IMR-90 (cell line): ENCODE results near the gene MB. TPM values are rescaled to one million over a fixed set of nuclear protein-coding genes. Genes with fewer than 3 reads are reported as not detected.

ENCODE experiments used
- ATAC-seq: fragments of 200-7000 bp; cut with Tn5 transposase; 2 replicates; pipeline ENCODE4 v1.9.1; 2020; ENCODE audit warnings: low read depth, mild to moderate bottlenecking, moderate library complexity
- BruUV-seq: library from RNA; stranded (reverse); fragments of 400-500 nt; replicated peaks from 2 replicates; lab custom pipeline; 2021; lab: Mats Ljungman, UMichigan
- CTCF ChIA-PET: fragments of 300-600 bp; formaldehyde crosslinking; extraction: SDS; loops from one replicate; lab custom pipeline; 2021; ENCODE audit warnings: antibody characterized with exemption; lab: Yijun Ruan, JAX
- POLR2A ChIA-PET: fragments of 300-600 bp; sonication (Branson Sonifier 250); formaldehyde crosslinking; loops from one replicate; lab custom pipeline; 2022; ENCODE audit warnings: antibody characterized with exemption; ENCODE audit not compliant: unreplicated experiment; lab: Charles Lee
- DNase-seq: peaks from one replicate; pipeline ENCODE4 v3.0.0; 2013
- H2AFZ ChIP-seq: replicated peaks from 2 replicates; pipeline ENCODE3; 2013; ENCODE audit warnings: low read length, mild to moderate bottlenecking; ENCODE audit not compliant: poor library complexity
- H2AK5ac ChIP-seq: 2 replicates; pipeline ENCODE4 v1.6.1; 2013; ENCODE audit warnings: low read depth, low read length, inconsistent platforms
- H2AK9ac ChIP-seq: replicated peaks from 2 replicates; pipeline ENCODE3; 2013; ENCODE audit warnings: mild to moderate bottlenecking, low read depth, low read length, moderate library complexity; ENCODE audit not compliant: poor library complexity
- H2BK120ac ChIP-seq: 2 replicates; pipeline ENCODE4 v1.6.1; 2013; ENCODE audit warnings: low read depth, low read length, inconsistent platforms
- H2BK15ac ChIP-seq: 3 replicates; pipeline ENCODE4 v1.6.1; 2013; ENCODE audit warnings: low read depth, low read length, inconsistent platforms
- H2BK20ac ChIP-seq: 2 replicates; pipeline ENCODE4 v1.6.1; 2013; ENCODE audit warnings: low read depth, mild to moderate bottlenecking, inconsistent platforms, low read length, moderate library complexity
- H2BK5ac ChIP-seq: 2 replicates; pipeline ENCODE4 v1.6.1; 2013; ENCODE audit warnings: mild to moderate bottlenecking, low read depth, low read length, inconsistent platforms; ENCODE audit not compliant: poor library complexity, severe bottlenecking
- H3K14ac ChIP-seq: replicated peaks from 2 replicates; pipeline ENCODE4 v1.6.1; 2013; ENCODE audit warnings: low read depth, low read length, inconsistent platforms
- H3K18ac ChIP-seq: 2 replicates; pipeline ENCODE4 v1.6.1; 2013; ENCODE audit warnings: low read depth, low read length, control low read depth
- H3K23ac ChIP-seq: 2 replicates; pipeline ENCODE4 v1.6.1; 2013; ENCODE audit warnings: low read depth, low read length, inconsistent platforms
- H3K27ac ChIP-seq: 2 replicates; pipeline ENCODE4 v1.5.1; 2013; ENCODE audit warnings: mild to moderate bottlenecking, control low read depth, low read length; ENCODE audit not compliant: insufficient read depth
- H3K27me3 ChIP-seq: 2 replicates; pipeline ENCODE4 v1.6.1; 2013; ENCODE audit warnings: low read length; ENCODE audit not compliant: control insufficient read depth, insufficient read depth
- H3K36me3 ChIP-seq: 2 replicates; pipeline ENCODE4 v1.6.1; 2013; ENCODE audit warnings: low read length, mixed read lengths; ENCODE audit not compliant: control insufficient read depth, insufficient read depth
- H3K4ac ChIP-seq: 2 replicates; pipeline ENCODE4 v1.6.1; 2013; ENCODE audit warnings: low read depth, low read length, inconsistent platforms
- H3K4me1 ChIP-seq: 2 replicates; pipeline ENCODE4 v1.6.1; 2013; ENCODE audit warnings: low read length, mixed read lengths; ENCODE audit not compliant: control insufficient read depth, insufficient read depth
- H3K4me2 ChIP-seq: 2 replicates; pipeline ENCODE4 v1.6.1; 2013; ENCODE audit warnings: low read depth, mild to moderate bottlenecking, control low read depth, low read length, moderate library complexity
- H3K4me3 ChIP-seq: 2 replicates; pipeline ENCODE4 v1.5.1; 2013; ENCODE audit warnings: low read depth, mild to moderate bottlenecking, control low read depth, low read length, moderate library complexity; ENCODE audit not compliant: insufficient read depth
- H3K56ac ChIP-seq: 2 replicates; pipeline ENCODE4 v1.6.1; 2013; ENCODE audit warnings: low read length, inconsistent platforms; ENCODE audit not compliant: insufficient read depth; ENCODE audit errors: extremely low read depth
- H3K79me1 ChIP-seq, 2 experiments: 2 replicates each; pipeline ENCODE4 v1.6.1; 2013; ENCODE audit warnings: low read length in 2 of 2, inconsistent platforms in 1 of 2, low read depth in 1 of 2
- H3K9ac ChIP-seq: 2 replicates; pipeline ENCODE4 v1.6.1; 2013; ENCODE audit warnings: low read depth, low read length, control low read depth
- H3K9me1 ChIP-seq: 2 replicates; pipeline ENCODE4 v1.6.1; 2013; ENCODE audit warnings: low read length, inconsistent platforms; ENCODE audit not compliant: insufficient read depth
- H3K9me3 ChIP-seq: 2 replicates; pipeline ENCODE4 v1.6.1; 2013; ENCODE audit warnings: low read length; ENCODE audit not compliant: control insufficient read depth, insufficient read depth
- H4K20me1 ChIP-seq: 2 replicates; pipeline ENCODE4 v1.6.1; 2013; ENCODE audit warnings: low read length, inconsistent platforms; ENCODE audit not compliant: insufficient read depth
- H4K5ac ChIP-seq: 2 replicates; pipeline ENCODE4 v1.6.1; 2013; ENCODE audit warnings: mild to moderate bottlenecking, low read depth, low read length, control low read depth
- H4K8ac ChIP-seq, 2 experiments: 2 replicates each; pipeline ENCODE4 v1.6.1; 2013; ENCODE audit warnings: low read depth in 2 of 2, low read length in 2 of 2, control low read depth in 1 of 2, inconsistent platforms in 1 of 2
- H4K91ac ChIP-seq: 2 replicates; pipeline ENCODE4 v1.6.1; 2013; ENCODE audit warnings: low read depth, low read length, inconsistent platforms; ENCODE audit not compliant: insufficient read depth
- BHLHE40 ChIP-seq: fragments of 150-350 bp; IDR thresholded peaks from 2 replicates; pipeline ENCODE4 v1.6.1; 2016; ENCODE audit warnings: mild to moderate bottlenecking, low read depth, low read length
- CEBPB ChIP-seq: IDR thresholded peaks from 2 replicates; pipeline ENCODE4 v1.6.1; 2012; ENCODE audit warnings: low read depth, low read length, improper control_type of control experiment
- CHD1 ChIP-seq: IDR thresholded peaks from 2 replicates; pipeline ENCODE4 v1.6.1; 2012; ENCODE audit warnings: low read depth, low read length, improper control_type of control experiment
- CTCF ChIP-seq: conservative IDR thresholded peaks from 2 replicates; pipeline ENCODE4 v1.5.1; 2012; ENCODE audit warnings: mild to moderate bottlenecking, low read depth, low read length, improper control_type of control experiment
- FOS ChIP-seq: fragments of 150-350 bp; IDR thresholded peaks from 2 replicates; pipeline ENCODE4 v1.6.1; 2016; ENCODE audit warnings: low read depth, low read length
- MAFK ChIP-seq: IDR thresholded peaks from 2 replicates; pipeline ENCODE4 v1.6.1; 2012; ENCODE audit warnings: low read depth, low read length, improper control_type of control experiment
- NFE2L2 ChIP-seq: fragments of 150-350 bp; IDR thresholded peaks from 2 replicates; pipeline ENCODE4 v1.6.1; 2016; ENCODE audit warnings: low read depth, mild to moderate bottlenecking, low read length
- RCOR1 ChIP-seq: IDR thresholded peaks from 2 replicates; pipeline ENCODE4 v1.6.1; 2012; ENCODE audit warnings: mild to moderate bottlenecking, low read length, improper control_type of control experiment; ENCODE audit not compliant: insufficient replicate concordance
- RFX5 ChIP-seq: IDR thresholded peaks from 2 replicates; pipeline ENCODE4 v1.8.0; 2012; ENCODE audit warnings: low read depth, mild to moderate bottlenecking, low read length, moderate library complexity
- SMC3 ChIP-seq: fragments of 150-350 bp; IDR thresholded peaks from 2 replicates; pipeline ENCODE4 v1.6.1; 2016; ENCODE audit warnings: low read depth, mild to moderate bottlenecking, antibody characterized with exemption, low read length, moderate library complexity
- USF2 ChIP-seq: fragments of 150-350 bp; IDR thresholded peaks from 2 replicates; pipeline ENCODE4 v1.6.1; 2017; ENCODE audit warnings: mild to moderate bottlenecking, antibody characterized with exemption, low read length, low read depth
- WGBS, 2 experiments: methylation state at CpG; one replicate each; pipeline versions ENCODE4 v1.1.5 to v1.1.7; 2013; ENCODE audit warnings: missing lambda C conversion rate in 2 of 2; ENCODE audit not compliant: insufficient read length in 1 of 2; ENCODE audit errors: extremely low coverage in 2 of 2; 5-methylcytosine and 5-hydroxymethylcytosine counted together
- dilution Hi-C: fragments of 300-500 bp; cut with HindIII; formaldehyde crosslinking; loops from one replicate; pipeline ENCODE4 v1.14.3; 2018; ENCODE audit warnings: low sequenced_read_pairs; ENCODE audit not compliant: unreplicated experiment
- in situ Hi-C: fragments of 300-500 bp; cut with MboI; formaldehyde crosslinking; loops from 3 replicates; pipeline ENCODE4 v1.14.3; 2019; ENCODE audit warnings: low sequenced_read_pairs, inconsistent platforms, mixed read lengths
- intact Hi-C: fragments of 100-400 bp; cut with micrococcal nuclease; formaldehyde crosslinking; loops from 2 replicates; pipeline ENCODE4 v1.10.0; 2022
- polyA plus RNA-seq, 3 experiments: library from polyadenylated mRNA; depleted of rRNA; stranded (reverse); fragments of >200 nt; gene quantifications; 2 replicates each; pipeline ENCODE4 v1.2.3, GENCODE V29; 2012; ENCODE audit warnings: low replicate concordance in 1 of 3
- total RNA-seq: library from RNA; depleted of rRNA; stranded (reverse); fragments of >200 nt; gene quantifications from 2 replicates; pipeline ENCODE4 v1.2.3, GENCODE V29; 2012

MB gene
- total and polyA plus RNA-seq, 2 of the 4 experiments (the other 2 are of a cell fraction), result not detected

- Histone ChIP-seq H3K9ac (no peak overlapping the region), H4K8ac (no peak overlapping the region), H3K4me1 (no peaks in the 10 kb centered on the region), H2BK20ac (no peak overlapping the region), H3K79me1 (no peaks in the 10 kb centered on the region), H2AFZ (no peak overlapping the region), H2BK120ac (no peak overlapping the region), H3K14ac (no peak overlapping the region), H3K4ac (no peak overlapping the region), H3K23ac (no peak overlapping the region), H3K9me1 (peaks cover 3% of the 10 kb centered on the region; the same call in 1 of the 2 replicates), H3K56ac (no peak overlapping the region), H4K5ac (no peak overlapping the region), H4K91ac (no peak overlapping the region), H2AK5ac (no peak overlapping the region), H3K27me3 (peaks cover 69% of the 10 kb centered on the region), H3K36me3 (no peaks in the 10 kb centered on the region), H3K4me2 (no peak overlapping the region), H4K20me1 (no peaks in the 10 kb centered on the region), H3K18ac (no peak overlapping the region), H2BK15ac (no peak overlapping the region), H3K4me3 (no peak overlapping the region), H3K27ac (no peak overlapping the region), H2AK9ac (no peak overlapping the region), H2BK5ac (no peak overlapping the region), H3K9me3 (no peaks in the 10 kb centered on the region)
- ChIA-PET POLR2A (no interaction called here), CTCF (no interaction called here)
- in situ Hi-C loops (no loop called here), dilution Hi-C loops (no loop called here), intact Hi-C loops (no loop called here)
- no peak for TF ChIP-seq MAFK
- TF ChIP-seq RFX5, result no peak
- TF ChIP-seq USF2, result no peak
- TF ChIP-seq CHD1, result no peak
- TF ChIP-seq CTCF, result no peak
- TF ChIP-seq BHLHE40, result no peak
- TF ChIP-seq RCOR1, result no peak
- no peak for TF ChIP-seq FOS
- TF ChIP-seq NFE2L2, result no peak
- no peak for TF ChIP-seq SMC3
- TF ChIP-seq CEBPB, result no peak
- 71% methylated on average over 7 of the region's 11 CpGs; no CpG with 5 or more reads in 1 of the 2 experiments for WGBS, 2 experiments
- BruUV-seq, result no TSS peak
- DNase-seq (no peak), ATAC-seq (no peak)
These were observed 9.0 kb downstream of the MB start for GRCh38 chr22:35608088-35608487.
